ENCODE results near the gene PPP1R36.
"Not testable (repeated sequence)": the region's sequence is repeated elsewhere in the genome, so short reads cannot be mapped to it uniquely, and the experiment has no call there.

Gene PPP1R36

GRCh38 chr14:64554556-64554955 is 4.8 kb downstream of the PPP1R36 start:
- DNase-seq (ENCODE audit: low spot score), result no peak
- in situ Hi-C loops (cut with MboI; ENCODE audit: low sequenced_read_pairs, unreplicated experiment), result no loop called here
- no peak for TF ChIP-seq CTCF (IDR thresholded peaks at IDR 0.05; ENCODE audit: borderline replicate concordance, control extremely low read depth, extremely low read depth, insufficient read depth, missing control alignments)

GRCh38 chr14:64556526-64556925 is 6.8 kb downstream of the PPP1R36 start:
- no peak for TF ChIP-seq CTCF (IDR thresholded peaks at IDR 0.05; ENCODE audit: borderline replicate concordance, control extremely low read depth, extremely low read depth, insufficient read depth, missing control alignments)
- in situ Hi-C loops (cut with MboI; ENCODE audit: low sequenced_read_pairs, unreplicated experiment), result no loop called here
- DNase-seq (ENCODE audit: low spot score), result no peak

- in situ Hi-C loops (cut with MboI; ENCODE audit: low sequenced_read_pairs, unreplicated experiment); DNase-seq (ENCODE audit: low spot score): not testable (repeated sequence)
Observed at GRCh38 chr14:64558216-64558615, 8.5 kb downstream of the PPP1R36 start.

- TF ChIP-seq CTCF (IDR thresholded peaks at IDR 0.05; ENCODE audit: borderline replicate concordance, control extremely low read depth, extremely low read depth, insufficient read depth, missing control alignments), result no peak
- DNase-seq (ENCODE audit: low spot score), result no peak
- in situ Hi-C loops (cut with MboI; ENCODE audit: low sequenced_read_pairs, unreplicated experiment), result no loop called here
Observed at GRCh38 chr14:64561631-64562030, 11.9 kb downstream of the PPP1R36 start.

DNA sequence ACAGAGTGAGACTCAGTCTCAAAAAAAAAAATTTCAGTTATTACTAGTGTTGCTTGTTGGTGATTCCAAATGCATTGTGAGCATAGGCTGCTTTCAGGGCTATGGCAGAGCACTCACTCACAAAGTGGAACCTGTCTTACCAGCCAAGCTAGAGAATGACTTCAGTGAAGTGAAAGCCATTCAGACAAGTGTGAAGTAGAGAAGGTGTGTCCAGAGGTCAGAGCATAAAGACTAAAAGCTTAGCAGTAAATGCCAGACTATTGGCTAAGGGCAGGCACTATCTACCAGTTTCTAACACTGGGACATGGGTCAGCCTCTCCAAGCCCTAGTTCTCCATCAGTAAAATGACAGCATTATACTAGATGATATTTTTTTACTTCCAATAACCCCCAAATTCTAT is 12.7 kb downstream of the PPP1R36 start:
- no peak for TF ChIP-seq CTCF (IDR thresholded peaks at IDR 0.05; ENCODE audit: borderline replicate concordance, control extremely low read depth, extremely low read depth, insufficient read depth, missing control alignments)
- no peak for DNase-seq (ENCODE audit: low spot score)
- in situ Hi-C loops (cut with MboI; ENCODE audit: low sequenced_read_pairs, unreplicated experiment), result no loop called here

GRCh38 chr14:64563696-64564095 is 13.9 kb downstream of the PPP1R36 start:
- in situ Hi-C loops (cut with MboI; ENCODE audit: low sequenced_read_pairs, unreplicated experiment), result no loop called here
- TF ChIP-seq CTCF (IDR thresholded peaks at IDR 0.05; ENCODE audit: borderline replicate concordance, control extremely low read depth, extremely low read depth, insufficient read depth, missing control alignments), result no peak
- DNase-seq (ENCODE audit: low spot score), result no peak

- no peak for DNase-seq (ENCODE audit: low spot score)
- TF ChIP-seq CTCF (IDR thresholded peaks at IDR 0.05; ENCODE audit: borderline replicate concordance, control extremely low read depth, extremely low read depth, insufficient read depth, missing control alignments), result no peak
- in situ Hi-C loops (cut with MboI; ENCODE audit: low sequenced_read_pairs, unreplicated experiment), result no loop called here
Observed at GRCh38 chr14:64566651-64567122, 16.9 kb downstream of the PPP1R36 start.
